Smooth muscle cell (in vitro differentiated cells): Measurements from ENCODE around the gene PYGM. TPM values are rescaled to one million over a fixed set of nuclear protein-coding genes. Genes with fewer than 3 reads are reported as not detected.

Source experiments
- DNase-seq: peaks from one replicate; lab custom pipeline; 2025; ENCODE audit not compliant: unreplicated experiment; lab: John Stamatoyannopoulos, UW
- H2AFZ ChIP-seq: fragments of 200-600 bp; sonication (generic); 2 replicates; pipeline ENCODE4 v1.6.0; 2016; ENCODE audit warnings: antibody characterized with exemption, low read depth, mild to moderate bottlenecking
- H3F3A ChIP-seq: fragments of 200-600 bp; sonication (generic); 2 replicates; pipeline ENCODE4 v1.6.0; 2017; ENCODE audit warnings: antibody characterized with exemption, low read depth
- H3K27ac ChIP-seq: fragments of 200-600 bp; sonication (generic); 2 replicates; pipeline ENCODE4 v1.5.1; 2016; ENCODE audit warnings: low read depth, mild to moderate bottlenecking
- H3K27me3 ChIP-seq: fragments of 200-600 bp; sonication (generic); 2 replicates; pipeline ENCODE4 v1.6.1; 2016; ENCODE audit warnings: low read depth, mild to moderate bottlenecking
- H3K36me3 ChIP-seq: fragments of 200-600 bp; sonication (generic); 2 replicates; pipeline ENCODE4 v1.5.1; 2016; ENCODE audit warnings: low read depth
- H3K4me1 ChIP-seq: fragments of 200-600 bp; sonication (generic); 2 replicates; pipeline ENCODE4 v1.5.1; 2016; ENCODE audit warnings: low read depth
- H3K4me2 ChIP-seq: fragments of 200-600 bp; sonication (generic); 2 replicates; pipeline ENCODE4 v1.6.0; 2016; ENCODE audit warnings: mild to moderate bottlenecking
- H3K4me3 ChIP-seq: fragments of 200-600 bp; sonication (generic); 2 replicates; pipeline ENCODE4 v1.5.1; 2016; ENCODE audit warnings: mild to moderate bottlenecking
- H3K79me2 ChIP-seq: fragments of 200-600 bp; sonication (generic); 2 replicates; pipeline ENCODE4 v1.6.0; 2016; ENCODE audit warnings: low read depth, mild to moderate bottlenecking
- H3K9ac ChIP-seq: fragments of 200-600 bp; sonication (generic); 2 replicates; pipeline ENCODE4 v1.6.0; 2016; ENCODE audit warnings: low read depth
- H3K9me3 ChIP-seq: fragments of 200-600 bp; sonication (generic); replicated peaks from 2 replicates; pipeline ENCODE4 v1.5.1; 2016; ENCODE audit warnings: low read depth
- H4K20me1 ChIP-seq: fragments of 200-600 bp; sonication (generic); 2 replicates; pipeline ENCODE4 v1.6.0; 2016; ENCODE audit warnings: low read depth
- WGBS: methylation state at CpG from one replicate; pipeline ENCODE4 v1.1.7; 2016; ENCODE audit warnings: low lambda C conversion rate; 5-methylcytosine and 5-hydroxymethylcytosine counted together
- polyA plus RNA-seq: library from polyadenylated mRNA; unstranded; fragments of >200 nt; fragmentation: Nextera tagmentation; extraction: Ambion mirVana; gene quantifications from 2 replicates; pipeline ENCODE4 v1.2.1, GENCODE V29; 2016
- total RNA-seq: library from RNA; depleted of rRNA; stranded (reverse); fragments of >200 nt; gene quantifications from 2 replicates; pipeline ENCODE4 v1.2.3, GENCODE V29; 2014
- TF ChIP-seq, protein P1 (sequence below): fragments of 200-600 bp; sonication (generic); IDR thresholded peaks from 2 replicates; pipeline ENCODE4 v1.5.1; 2017; ENCODE audit warnings: borderline replicate concordance, mild to moderate bottlenecking, antibody characterized with exemption; ENCODE audit not compliant: insufficient read depth, poor library complexity, severe bottlenecking

PYGM gene
- total and polyA plus RNA-seq, 2 experiments from 2014 or later: 1.1 to 2.2 TPM

DNA sequence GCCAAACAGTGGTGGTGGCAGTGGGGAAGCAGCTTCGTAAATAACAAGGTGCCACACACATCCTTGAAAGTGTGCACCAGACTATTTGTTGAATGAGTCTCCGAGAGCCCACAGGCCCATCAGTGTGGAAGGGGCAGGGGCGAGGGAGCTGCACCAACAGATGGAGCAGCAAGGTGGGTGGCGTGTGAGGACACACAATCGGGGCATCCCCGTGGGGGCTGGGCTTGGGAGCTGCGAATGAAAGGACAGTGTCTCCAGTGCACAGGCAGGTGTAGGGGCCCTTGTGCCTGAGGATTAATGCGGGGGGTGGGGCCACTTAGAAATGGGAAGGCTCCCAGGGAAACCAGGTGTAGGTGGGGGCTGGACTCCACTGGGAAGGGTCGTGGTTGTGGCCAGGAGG is 39.6 kb downstream of the PYGM start:
- Histone ChIP-seq H3K27ac (no peak overlapping the region), H3K4me2 (no peak overlapping the region), H4K20me1 (no peaks in the 10 kb centered on the region), H3K4me3 (no peak overlapping the region), H3K27me3 (peaks cover 44% of the 10 kb centered on the region), H3K36me3 (no peaks in the 10 kb centered on the region), H3K4me1 (no peaks in the 10 kb centered on the region), H3K9ac (no peak overlapping the region), H3K79me2 (no peaks in the 10 kb centered on the region), H3K9me3 (no peaks in the 10 kb centered on the region), H3F3A (no peaks in the 10 kb centered on the region), H2AFZ (no peak overlapping the region)
- no peak for DNase-seq
- WGBS: 81% methylated on average over 9 of the region's 9 CpGs
- TF ChIP-seq, protein P1, sequence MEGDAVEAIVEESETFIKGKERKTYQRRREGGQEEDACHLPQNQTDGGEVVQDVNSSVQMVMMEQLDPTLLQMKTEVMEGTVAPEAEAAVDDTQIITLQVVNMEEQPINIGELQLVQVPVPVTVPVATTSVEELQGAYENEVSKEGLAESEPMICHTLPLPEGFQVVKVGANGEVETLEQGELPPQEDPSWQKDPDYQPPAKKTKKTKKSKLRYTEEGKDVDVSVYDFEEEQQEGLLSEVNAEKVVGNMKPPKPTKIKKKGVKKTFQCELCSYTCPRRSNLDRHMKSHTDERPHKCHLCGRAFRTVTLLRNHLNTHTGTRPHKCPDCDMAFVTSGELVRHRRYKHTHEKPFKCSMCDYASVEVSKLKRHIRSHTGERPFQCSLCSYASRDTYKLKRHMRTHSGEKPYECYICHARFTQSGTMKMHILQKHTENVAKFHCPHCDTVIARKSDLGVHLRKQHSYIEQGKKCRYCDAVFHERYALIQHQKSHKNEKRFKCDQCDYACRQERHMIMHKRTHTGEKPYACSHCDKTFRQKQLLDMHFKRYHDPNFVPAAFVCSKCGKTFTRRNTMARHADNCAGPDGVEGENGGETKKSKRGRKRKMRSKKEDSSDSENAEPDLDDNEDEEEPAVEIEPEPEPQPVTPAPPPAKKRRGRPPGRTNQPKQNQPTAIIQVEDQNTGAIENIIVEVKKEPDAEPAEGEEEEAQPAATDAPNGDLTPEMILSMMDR: no peak

DNA sequence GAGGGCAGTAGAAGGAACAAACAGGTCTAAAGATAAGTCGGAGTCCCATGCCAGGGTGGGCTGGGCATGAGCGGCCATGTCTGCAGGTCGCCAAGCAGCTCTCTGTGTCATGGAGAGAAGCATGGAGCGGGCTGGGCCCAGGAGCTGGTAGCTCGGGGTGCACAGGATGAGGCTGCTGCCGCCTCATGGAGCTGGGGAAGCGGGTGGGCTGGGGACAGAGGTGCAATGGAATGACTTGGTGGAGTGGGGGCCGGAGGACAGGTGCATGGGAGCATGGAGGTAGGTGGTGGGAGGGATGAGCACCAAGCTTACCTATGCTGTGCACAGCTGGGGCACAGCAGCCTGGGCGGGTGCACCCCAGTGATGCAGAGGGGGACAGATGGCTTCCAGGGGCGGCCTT is 40.4 kb downstream of the PYGM start:
- DNase-seq: no peak
- WGBS: 88% methylated on average over 10 of the region's 10 CpGs
- Histone ChIP-seq H2AFZ (no peak overlapping the region), H3K4me1 (no peaks in the 10 kb centered on the region), H3K9ac (no peak overlapping the region), H3K9me3 (no peaks in the 10 kb centered on the region), H3K27ac (no peak overlapping the region), H3K79me2 (no peaks in the 10 kb centered on the region), H3F3A (no peaks in the 10 kb centered on the region), H3K27me3 (peaks cover 52% of the 10 kb centered on the region), H3K4me3 (no peak overlapping the region), H3K36me3 (no peaks in the 10 kb centered on the region), H3K4me2 (no peak overlapping the region), H4K20me1 (no peaks in the 10 kb centered on the region)
- TF ChIP-seq, protein P1: no peak

DNA sequence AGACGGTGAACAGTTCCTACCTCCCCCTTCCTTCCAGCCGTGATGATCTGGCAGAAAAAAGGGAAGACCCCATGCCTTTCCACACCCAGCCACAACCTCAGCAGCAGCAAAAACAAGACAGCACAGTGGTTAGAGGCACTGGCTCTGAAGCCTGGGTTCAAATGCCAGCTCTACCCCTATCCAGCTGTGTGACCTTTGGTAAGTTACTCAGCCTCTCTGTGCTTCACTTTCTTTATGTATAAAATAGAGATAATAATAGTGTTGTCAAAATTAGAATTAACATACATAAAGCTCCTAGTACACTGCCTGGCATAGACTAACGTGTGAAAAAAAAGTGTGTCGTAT is 41.0 kb downstream of the PYGM start:
- Histone ChIP-seq H3K9ac (no peak overlapping the region), H3K4me2 (no peak overlapping the region), H2AFZ (no peak overlapping the region), H3F3A (no peaks in the 10 kb centered on the region), H4K20me1 (no peaks in the 10 kb centered on the region), H3K36me3 (no peaks in the 10 kb centered on the region), H3K9me3 (no peaks in the 10 kb centered on the region), H3K4me3 (no peak overlapping the region), H3K4me1 (no peaks in the 10 kb centered on the region), H3K27ac (no peak overlapping the region), H3K79me2 (no peaks in the 10 kb centered on the region), H3K27me3 (peaks cover 59% of the 10 kb centered on the region)
- 87% methylated on average over 4 of the region's 4 CpGs for WGBS
- TF ChIP-seq, protein P1: no peak
- no peak for DNase-seq

DNA sequence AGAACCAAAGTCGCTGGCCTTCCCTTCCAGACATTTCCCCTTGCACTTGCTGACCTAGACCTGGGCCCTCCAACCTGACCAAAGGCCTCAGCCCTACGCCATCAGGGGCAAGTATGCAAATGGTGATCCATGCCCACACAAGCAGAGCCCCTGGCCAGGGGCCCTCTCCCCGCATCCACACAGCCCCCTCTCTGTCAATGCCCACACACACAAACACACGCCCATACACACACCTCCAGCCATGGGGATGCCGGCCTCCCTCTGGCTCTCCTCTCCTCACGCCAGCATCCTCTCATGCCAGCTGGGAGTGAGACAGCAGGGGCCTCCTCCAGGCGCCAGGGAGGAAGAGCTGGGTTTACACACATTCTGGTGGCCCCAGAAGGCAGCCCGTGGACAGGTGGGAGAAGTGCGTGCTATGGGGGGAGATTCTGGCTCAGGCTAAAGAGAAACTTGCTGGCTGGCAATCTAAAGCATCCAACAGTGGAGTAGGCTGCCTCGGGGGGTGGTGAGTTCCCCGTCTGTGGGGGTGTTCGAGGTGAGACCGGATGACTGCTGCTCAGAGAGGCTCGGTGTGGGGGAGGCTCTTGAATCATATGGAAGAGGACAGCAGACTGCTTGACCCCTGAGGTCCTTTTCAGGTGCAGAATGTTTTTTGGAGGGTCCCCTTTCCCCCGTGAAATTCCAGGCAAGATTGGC is 41.5 kb downstream of the PYGM start:
- 85% methylated on average over 15 of the region's 15 CpGs for WGBS
- no peak for DNase-seq
- Histone ChIP-seq H4K20me1 (no peaks in the 10 kb centered on the region), H3K4me3 (no peak overlapping the region), H3F3A (no peaks in the 10 kb centered on the region), H3K36me3 (no peaks in the 10 kb centered on the region), H3K9ac (no peak overlapping the region), H3K27ac (no peak overlapping the region), H3K4me1 (no peaks in the 10 kb centered on the region), H3K4me2 (no peak overlapping the region), H3K27me3 (peaks cover 62% of the 10 kb centered on the region), H2AFZ (no peak overlapping the region), H3K9me3 (no peaks in the 10 kb centered on the region), H3K79me2 (no peaks in the 10 kb centered on the region)
- TF ChIP-seq, protein P1: no peak
